ENCODE results near the gene CD79B.

CD79B gene

DNA sequence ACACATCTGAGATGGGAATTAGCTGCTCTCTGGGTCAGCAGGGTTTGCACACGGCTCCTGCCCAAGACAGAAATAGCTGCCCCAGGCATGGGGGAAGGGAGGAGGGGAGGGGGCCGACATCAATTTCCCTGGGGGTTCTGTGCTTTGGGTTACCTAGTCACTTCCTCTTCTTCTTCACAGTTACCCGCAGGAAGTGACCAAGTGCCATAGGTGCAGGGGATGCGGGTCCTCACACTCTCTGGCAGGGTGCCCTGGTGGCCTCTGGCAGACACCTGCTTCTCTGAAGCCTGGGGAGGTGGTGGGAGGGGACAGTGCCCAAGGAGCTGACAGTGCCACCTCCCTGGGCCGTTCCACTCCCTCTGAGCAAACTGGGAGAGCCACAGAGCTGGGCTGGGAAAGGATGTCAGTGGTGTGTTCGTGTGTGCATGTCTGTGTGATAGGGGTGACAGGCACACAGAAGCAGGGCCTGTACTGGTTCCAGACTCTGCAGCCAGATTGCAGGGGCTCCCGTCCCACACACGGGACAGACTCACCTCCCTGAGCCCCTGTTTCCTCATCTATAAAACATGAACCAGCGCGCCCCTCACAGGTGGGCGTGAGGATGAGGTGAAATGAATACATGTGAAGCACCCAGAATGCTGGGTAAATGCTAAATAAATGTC lies 22.4 kb upstream of the CD79B start:
- peak; percentile 36 for DNase-seq
- Histone ChIP-seq H3K9me2 (replicated peaks; ENCODE audit: insufficient read depth, low read length) (no peaks in the 10 kb centered on the region), H3K79me2 (ENCODE audit: low read length) (no peaks in the 10 kb centered on the region), H3K9ac (ENCODE audit: low read length) (no peak overlapping the region), H3K4me3 (ENCODE audit: low read length) (no peak overlapping the region), H3K36me3 (replicated peaks; ENCODE audit: insufficient read depth, low read length) (no peaks in the 10 kb centered on the region), H3K4me1 (ENCODE audit: low read length) (peaks cover 5% of the 10 kb centered on the region), H2AFZ (ENCODE audit: low read length) (0 out of 2 replicates have a peak overlapping the region, but pooled peaks have one; percentile 40), H3K4me2 (ENCODE audit: low read depth, low read length) (no peak overlapping the region), H4K20me1 (ENCODE audit: insufficient read depth, low read length) (no peaks in the 10 kb centered on the region), H3K27ac (ENCODE audit: low read length) (no peak overlapping the region), H3K9me3 (replicated peaks; ENCODE audit: insufficient read depth, low read length) (no peaks in the 10 kb centered on the region), H3F3A (ENCODE audit: insufficient read depth, low read length) (no peaks in the 10 kb centered on the region), H3K27me3 (replicated peaks; ENCODE audit: insufficient read depth, low read length) (no peaks in the 10 kb centered on the region; the same call in 1 of the 2 replicates)
- TF ChIP-seq EZH2 (optimal IDR thresholded peaks at IDR 0.05; ENCODE audit: low read depth, low read length) (no peak), CTCF (IDR thresholded peaks at IDR 0.05; ENCODE audit: low read length) (no peak), EZH2phosphoT487 (IDR thresholded peaks at IDR 0.05; ENCODE audit: low read length) (no peak)

DNA sequence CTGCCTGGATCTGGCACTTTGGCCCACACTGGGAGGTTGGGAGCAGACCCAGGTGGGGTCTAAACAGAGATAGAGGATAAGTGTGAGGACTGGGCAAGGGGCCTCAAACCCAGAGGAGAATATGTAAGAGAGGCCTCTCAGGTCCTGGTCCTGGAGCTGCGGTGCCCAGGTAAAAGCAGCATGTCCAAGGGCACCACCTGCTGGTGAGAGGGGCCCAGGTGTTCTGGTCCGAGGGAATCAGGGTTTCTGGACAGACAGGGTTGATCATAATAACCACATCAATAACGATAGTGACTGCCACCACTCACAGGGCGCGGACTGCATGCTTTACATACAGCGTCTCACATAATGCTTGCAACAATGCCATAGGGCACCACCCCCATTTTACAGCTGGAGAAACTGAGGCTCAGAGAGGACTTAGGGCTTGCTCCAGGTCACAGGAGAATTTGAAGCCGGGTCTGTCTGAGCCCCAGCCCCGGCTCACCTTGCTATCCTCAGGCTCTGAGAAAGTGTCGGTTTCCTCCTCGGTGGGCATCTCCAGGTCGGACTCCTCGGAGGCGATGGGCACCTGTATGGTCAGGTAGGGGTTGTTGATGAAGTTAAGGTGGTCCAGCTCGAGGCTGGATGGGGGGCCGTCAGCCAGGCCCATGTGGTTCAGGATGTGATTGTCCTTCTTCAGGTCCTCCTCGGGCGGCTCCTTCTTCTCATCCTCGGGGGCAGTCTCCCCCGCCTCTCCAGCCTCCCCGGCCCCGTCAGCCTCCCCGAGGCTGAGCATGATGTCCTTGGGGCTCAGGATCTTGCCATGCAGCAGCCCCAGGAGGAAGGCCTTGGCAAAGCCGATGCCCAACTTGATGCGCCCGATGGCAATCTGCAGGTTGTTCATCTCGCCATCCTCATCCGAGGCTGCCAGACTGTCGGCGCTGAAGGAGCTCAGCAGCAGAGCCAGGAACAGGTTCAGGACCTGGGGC lies 19.1 kb upstream of the CD79B start:
- Histone ChIP-seq H4K20me1 (ENCODE audit: insufficient read depth, low read length) (no peaks in the 10 kb centered on the region), H3K4me1 (ENCODE audit: low read length) (peaks cover 7% of the 10 kb centered on the region), H3K36me3 (replicated peaks; ENCODE audit: insufficient read depth, low read length) (no peaks in the 10 kb centered on the region), H2AFZ (ENCODE audit: low read length) (no peak overlapping the region), H3K4me2 (ENCODE audit: low read depth, low read length) (no peak overlapping the region), H3K27me3 (replicated peaks; ENCODE audit: insufficient read depth, low read length) (no peaks in the 10 kb centered on the region; the same call in 1 of the 2 replicates), H3K4me3 (ENCODE audit: low read length) (no peak overlapping the region), H3K9ac (ENCODE audit: low read length) (no peak overlapping the region), H3K79me2 (ENCODE audit: low read length) (no peaks in the 10 kb centered on the region), H3K9me2 (replicated peaks; ENCODE audit: insufficient read depth, low read length) (no peaks in the 10 kb centered on the region), H3F3A (ENCODE audit: insufficient read depth, low read length) (no peaks in the 10 kb centered on the region), H3K9me3 (replicated peaks; ENCODE audit: insufficient read depth, low read length) (no peaks in the 10 kb centered on the region), H3K27ac (ENCODE audit: low read length) (no peak overlapping the region)
- DNase-seq: peak; percentile 74
- peak; percentile 82 for TF ChIP-seq CTCF (IDR thresholded peaks at IDR 0.05; ENCODE audit: low read length)
- no peak for TF ChIP-seq EZH2phosphoT487 (IDR thresholded peaks at IDR 0.05; ENCODE audit: low read length)
- no peak for TF ChIP-seq EZH2 (optimal IDR thresholded peaks at IDR 0.05; ENCODE audit: low read depth, low read length)

DNA sequence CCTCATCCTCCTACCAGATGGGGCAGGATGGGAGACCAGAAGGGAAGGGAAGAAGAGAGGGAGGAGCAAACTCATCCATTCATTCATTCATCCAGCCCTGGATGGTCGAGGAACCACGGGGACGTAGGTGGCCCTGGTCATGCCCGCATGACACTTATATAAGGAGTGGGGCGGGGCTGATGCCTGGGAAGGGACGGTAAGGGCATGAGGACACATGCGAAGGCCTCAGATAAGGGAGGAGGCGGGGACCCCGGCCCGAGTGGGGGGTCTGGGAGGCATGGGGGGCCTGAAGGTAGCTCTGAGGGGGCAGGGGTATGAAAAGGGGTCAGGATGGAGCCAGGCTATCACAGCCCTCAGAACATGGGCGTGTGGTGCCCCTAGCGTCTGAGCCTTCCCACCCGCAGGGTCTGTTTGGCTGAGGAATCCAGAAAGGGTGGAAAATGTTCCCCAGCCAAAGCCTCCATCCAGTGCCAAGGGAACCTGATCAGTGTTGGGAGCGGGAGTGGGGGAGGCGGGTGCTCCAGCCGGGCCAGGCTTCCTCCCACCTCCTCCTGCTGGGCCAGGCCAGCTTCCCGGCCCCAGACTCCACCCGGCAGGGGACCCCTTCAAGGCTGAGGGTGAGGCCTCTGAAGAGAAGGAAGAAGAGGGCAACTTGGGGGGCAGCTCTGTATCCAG lies 17.6 kb upstream of the CD79B start:
- TF ChIP-seq CTCF (IDR thresholded peaks at IDR 0.05; ENCODE audit: low read length): no peak
- no peak for TF ChIP-seq EZH2phosphoT487 (IDR thresholded peaks at IDR 0.05; ENCODE audit: low read length)
- TF ChIP-seq EZH2 (optimal IDR thresholded peaks at IDR 0.05; ENCODE audit: low read depth, low read length): no peak
- Histone ChIP-seq H3K4me3 (ENCODE audit: low read length) (no peak overlapping the region), H3K4me2 (ENCODE audit: low read depth, low read length) (no peak overlapping the region), H3K9me2 (replicated peaks; ENCODE audit: insufficient read depth, low read length) (no peaks in the 10 kb centered on the region), H3K79me2 (ENCODE audit: low read length) (no peaks in the 10 kb centered on the region), H3K9me3 (replicated peaks; ENCODE audit: insufficient read depth, low read length) (no peaks in the 10 kb centered on the region), H3F3A (ENCODE audit: insufficient read depth, low read length) (no peaks in the 10 kb centered on the region), H3K27ac (ENCODE audit: low read length) (no peak overlapping the region), H3K4me1 (ENCODE audit: low read length) (peaks cover 7% of the 10 kb centered on the region), H3K36me3 (replicated peaks; ENCODE audit: insufficient read depth, low read length) (no peaks in the 10 kb centered on the region), H4K20me1 (ENCODE audit: insufficient read depth, low read length) (no peaks in the 10 kb centered on the region), H3K27me3 (replicated peaks; ENCODE audit: insufficient read depth, low read length) (no peaks in the 10 kb centered on the region; the same call in 1 of the 2 replicates), H3K9ac (ENCODE audit: low read length) (no peak overlapping the region), H2AFZ (ENCODE audit: low read length) (no peak overlapping the region)
- DNase-seq: no peak
